HG03342 (cell line): ENCODE measurements around the gene KL.
A peak's percentile ranks its signal among the peaks of the same experiment; 100 is the strongest.

Source experiments
- ATAC-seq: cut with Tn5 transposase; IDR thresholded peaks from one replicate; pipeline ENCODE4 v1.9.1; 2021; ENCODE audit warnings: mild to moderate bottlenecking, moderate library complexity; ENCODE audit not compliant: unreplicated experiment

KL gene

DNA sequence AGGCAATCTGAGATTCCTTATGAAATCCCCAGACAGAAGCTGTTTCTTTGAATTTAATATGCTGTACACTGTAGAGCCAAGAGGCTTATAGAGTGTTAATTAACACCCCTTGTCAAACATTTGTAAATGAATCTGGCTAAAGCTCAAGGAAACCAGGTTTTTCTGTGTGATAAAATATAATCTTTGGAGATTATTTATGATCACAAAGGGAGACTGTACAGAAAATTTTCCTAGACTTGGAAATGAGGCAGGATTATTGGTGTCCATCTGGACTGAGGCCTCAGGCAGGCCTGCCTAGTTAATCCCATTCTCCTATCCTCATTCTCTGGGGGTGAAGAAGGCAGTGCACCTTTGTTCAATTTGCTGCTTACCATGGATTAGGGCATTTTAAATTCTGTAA, 17.8 kb downstream of the KL start:
- ATAC-seq: peak; percentile 15

DNA sequence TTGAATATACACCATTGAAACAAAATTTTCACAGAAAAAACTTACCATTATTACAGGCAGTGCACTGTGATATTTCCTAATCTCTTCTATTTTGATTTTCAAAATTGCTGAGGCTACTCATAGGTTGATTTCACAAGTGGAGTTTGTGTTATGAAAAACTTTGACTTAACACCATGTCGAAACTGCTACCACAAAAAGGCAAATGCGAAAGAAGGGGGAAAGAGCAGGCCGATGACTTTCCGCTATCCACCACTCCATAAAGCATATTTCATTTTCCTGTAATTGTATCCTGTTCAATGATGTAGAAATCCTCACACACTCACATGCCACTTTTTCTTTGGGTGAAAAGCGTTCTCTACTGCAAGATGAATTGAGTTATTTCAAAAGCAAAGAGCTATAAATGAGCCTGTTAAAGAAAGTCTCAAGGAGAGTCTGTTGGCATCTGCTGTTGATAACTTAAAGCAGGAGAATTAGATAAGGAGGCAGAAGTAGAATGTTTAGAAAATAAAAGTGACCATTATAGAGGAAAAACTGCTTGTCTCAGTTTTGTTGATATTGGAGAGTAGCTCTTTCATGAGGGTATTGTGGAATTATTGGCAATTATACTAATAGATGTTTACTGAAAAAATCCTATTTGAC, 18.8 kb downstream of the KL start:
- no peak for ATAC-seq

- ATAC-seq: no peak
Measured at GRCh38 chr13:33037673-33038072, 21.4 kb downstream of the KL start.

DNA sequence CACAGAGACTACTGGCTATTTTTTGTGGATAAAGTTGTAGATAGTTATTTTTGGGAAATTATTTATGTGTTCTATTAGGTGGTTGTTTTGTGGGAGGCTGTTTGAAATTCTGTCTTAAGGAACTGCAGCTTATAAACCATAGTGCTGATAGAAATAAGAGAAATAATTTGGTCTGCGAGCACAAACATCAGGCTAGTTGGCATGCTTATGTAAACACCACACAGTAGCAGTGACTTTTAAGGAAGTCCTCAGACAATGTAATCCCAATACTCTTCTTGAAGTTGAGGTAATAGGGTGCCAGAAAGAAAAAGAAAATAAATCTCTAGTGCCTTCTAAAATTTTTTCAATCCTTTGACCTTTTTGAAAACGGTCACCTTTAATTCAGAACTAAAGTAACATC, 23.9 kb downstream of the KL start:
- ATAC-seq: no peak

- ATAC-seq: no peak
Measured at GRCh38 chr13:33045851-33046592, 29.8 kb downstream of the KL start.

- ATAC-seq: no peak
Measured at GRCh38 chr13:33050161-33050560, 33.9 kb downstream of the KL start.

DNA sequence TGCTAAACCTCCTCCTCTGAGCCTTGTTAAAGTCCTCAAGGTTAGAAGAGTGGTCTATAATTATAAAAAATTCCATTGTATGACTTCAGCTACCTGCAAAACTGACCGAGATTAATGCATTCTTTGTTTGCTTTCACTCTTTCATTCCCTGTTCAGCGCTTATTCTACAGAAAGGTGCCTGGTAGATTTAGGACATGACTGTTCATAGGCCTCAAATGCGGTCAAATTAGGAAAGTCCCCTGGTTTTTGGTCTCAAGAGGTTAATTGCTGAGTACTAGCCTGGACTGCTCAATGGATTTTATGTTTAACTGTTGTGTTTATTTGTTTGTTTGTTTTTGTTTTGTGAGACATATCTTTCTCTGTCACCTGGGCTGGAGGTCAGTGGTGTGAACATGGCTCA, 35.4 kb downstream of the KL start:
- ATAC-seq: no peak

GRCh38 chr13:33052506-33053280, 36.5 kb downstream of the KL start:
- no peak for ATAC-seq

DNA sequence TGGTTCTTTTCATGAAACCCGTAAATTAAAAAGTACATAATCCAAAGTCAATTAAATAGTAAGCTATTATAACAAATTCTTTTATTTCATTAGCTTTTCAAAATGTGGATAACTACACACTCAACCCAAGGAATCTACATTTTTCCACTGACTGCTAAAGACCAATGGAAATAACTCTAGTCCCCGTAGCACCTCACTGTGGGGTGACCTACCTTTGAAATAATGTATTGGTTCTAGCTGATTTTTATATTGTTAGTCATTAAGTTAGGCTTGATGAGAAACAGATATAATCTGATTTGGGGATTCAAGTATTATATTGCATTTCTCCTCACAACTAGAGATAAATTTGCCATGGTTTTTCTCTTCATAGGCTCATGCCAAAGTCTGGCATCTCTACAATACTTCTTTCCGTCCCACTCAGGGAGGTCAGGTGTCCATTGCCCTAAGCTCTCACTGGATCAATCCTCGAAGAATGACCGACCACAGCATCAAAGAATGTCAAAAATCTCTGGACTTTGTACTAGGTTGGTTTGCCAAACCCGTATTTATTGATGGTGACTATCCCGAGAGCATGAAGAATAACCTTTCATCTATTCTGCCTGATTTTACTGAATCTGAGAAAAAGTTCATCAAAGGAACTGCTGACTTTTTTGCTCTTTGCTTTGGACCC, 37.3 kb downstream of the KL start:
- ATAC-seq: no peak

DNA sequence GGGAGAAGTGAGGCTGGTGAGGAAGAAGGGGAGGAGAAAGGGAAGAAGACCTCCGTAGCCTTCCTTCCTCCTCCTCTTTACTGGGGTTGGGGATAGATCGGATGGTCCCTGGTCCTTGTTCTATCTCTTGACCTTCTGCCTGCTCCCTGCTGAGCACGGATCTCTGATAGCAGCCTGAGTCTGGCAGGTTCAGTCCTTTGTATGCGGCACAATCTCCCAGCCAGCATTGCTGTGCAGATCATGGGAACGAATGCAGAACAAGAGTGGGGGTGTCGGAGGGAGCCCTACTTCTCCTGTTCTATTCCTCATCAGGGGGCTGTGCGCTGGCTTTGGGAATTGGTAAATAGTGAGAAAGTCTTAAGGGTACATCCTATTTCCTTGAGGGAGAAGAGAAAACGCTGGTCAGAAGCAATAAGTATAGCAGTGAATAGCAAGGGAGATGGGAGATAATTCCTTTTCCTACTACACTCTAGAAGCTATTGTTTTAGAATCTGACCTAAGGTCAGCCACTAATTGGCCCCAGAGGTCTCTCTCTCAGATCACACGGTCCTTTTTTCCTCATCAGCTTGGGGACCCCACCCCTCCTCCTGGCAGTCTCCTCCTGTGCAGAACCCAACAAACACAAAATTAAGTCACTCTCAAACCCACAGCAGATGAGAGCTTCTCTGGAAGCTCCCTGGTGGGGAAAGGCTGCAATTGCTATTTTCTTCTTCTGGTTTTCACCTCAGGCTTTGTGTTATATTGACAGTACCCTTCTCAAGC, 41.0 kb downstream of the KL start:
- ATAC-seq: no peak

- no peak for ATAC-seq
Measured at GRCh38 chr13:33058776-33059327, 42.6 kb downstream of the KL start.

DNA sequence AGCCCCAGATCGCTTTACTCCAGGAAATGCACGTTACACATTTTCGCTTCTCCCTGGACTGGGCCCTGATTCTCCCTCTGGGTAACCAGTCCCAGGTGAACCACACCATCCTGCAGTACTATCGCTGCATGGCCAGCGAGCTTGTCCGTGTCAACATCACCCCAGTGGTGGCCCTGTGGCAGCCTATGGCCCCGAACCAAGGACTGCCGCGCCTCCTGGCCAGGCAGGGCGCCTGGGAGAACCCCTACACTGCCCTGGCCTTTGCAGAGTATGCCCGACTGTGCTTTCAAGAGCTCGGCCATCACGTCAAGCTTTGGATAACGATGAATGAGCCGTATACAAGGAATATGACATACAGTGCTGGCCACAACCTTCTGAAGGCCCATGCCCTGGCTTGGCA, 44.6 kb downstream of the KL start:
- ATAC-seq: no peak

DNA sequence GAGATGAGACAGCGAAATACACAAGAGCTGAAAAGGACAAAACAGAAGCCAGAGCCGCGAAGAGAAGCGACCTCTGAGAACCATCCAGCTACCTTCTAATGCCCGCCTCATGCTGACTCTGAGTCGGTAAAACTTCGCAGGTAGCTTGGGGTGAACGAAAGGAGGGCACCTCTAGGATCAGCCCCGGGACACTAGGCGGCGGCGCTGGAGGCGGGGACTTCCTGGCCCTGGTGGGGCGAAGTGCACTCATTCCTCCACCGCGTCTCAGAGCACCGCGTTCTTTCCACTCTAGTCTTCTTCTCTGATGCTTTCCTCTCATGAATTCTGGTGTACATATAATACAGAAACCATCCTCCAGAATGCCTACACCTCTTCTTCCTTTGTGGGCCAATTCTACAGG, 50.1 kb downstream of the KL start:
- no peak for ATAC-seq

GRCh38 chr13:33069365-33069764, 53.1 kb downstream of the KL start:
- no peak for ATAC-seq

GRCh38 chr13:33070713-33071112, 54.5 kb downstream of the KL start:
- no peak for ATAC-seq

- ATAC-seq: no peak
Measured at GRCh38 chr13:33072282-33072681, 56.1 kb downstream of the KL start.

- no peak for ATAC-seq
Measured at GRCh38 chr13:33072759-33073158, 56.5 kb downstream of the KL start.

DNA sequence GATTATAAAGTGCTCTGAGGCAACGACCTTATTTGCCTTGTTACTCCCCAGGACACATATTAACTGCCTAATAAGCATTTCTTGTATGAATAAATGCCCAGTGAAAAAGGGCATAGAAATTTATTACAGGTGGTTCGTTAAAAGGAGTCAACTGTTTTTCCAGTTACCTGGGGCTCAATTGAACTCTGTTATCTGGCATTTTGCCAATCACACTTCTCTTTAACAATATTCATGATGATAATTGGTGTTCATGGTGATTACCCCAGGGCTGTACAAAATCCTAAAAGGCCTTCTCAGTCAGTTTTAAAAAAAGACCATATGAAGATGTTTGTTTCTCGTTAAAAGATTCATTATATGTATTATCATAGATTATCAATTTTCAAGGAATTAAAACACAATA, 57.1 kb downstream of the KL start:
- no peak for ATAC-seq

GRCh38 chr13:33076001-33076992, 60.1 kb downstream of the KL start:
- no peak for ATAC-seq
